ENCODE data around the gene TM9SF3. TPM values are rescaled to one million over a fixed set of nuclear protein-coding genes. Genes with fewer than 3 reads are reported as not detected.

Gene TM9SF3
- total and polyA plus RNA-seq, 8 donors = 28.6 to 343 (median 72.2) TPM

GRCh38 chr10:96614515-96614914 is 27.7 kb upstream of the TM9SF3 start:
- intact Hi-C loops (cut with DNase I; ENCODE audit: low total_unique reads) = no loop called here
- TF ChIP-seq POLR2AphosphoS5 (IDR thresholded peaks at IDR 0.05) = peak in 1 of 3 donors; percentile 14
- no peak for TF ChIP-seq EP300 (IDR thresholded peaks at IDR 0.05)
- Histone ChIP-seq H3K4me1 (peaks cover 29 to 81% (median 53%) of the 10 kb centered on the region in 4 donors), H3K27ac (peak overlapping the region in 1 of 5 donors; percentile 79), H3K4me3 (no peak overlapping the region), H3K9me3 (no peaks in the 10 kb centered on the region), H3K36me3 (peaks cover 0 to 9% (median 4%) of the 10 kb centered on the region in 4 donors), H3K27me3 (no peaks in the 10 kb centered on the region)
- DNase-seq = no peak
- WGBS, 5 donors = 73 to 88% (median 84%) methylated on average over 2 of the region's 2 CpGs

DNA sequence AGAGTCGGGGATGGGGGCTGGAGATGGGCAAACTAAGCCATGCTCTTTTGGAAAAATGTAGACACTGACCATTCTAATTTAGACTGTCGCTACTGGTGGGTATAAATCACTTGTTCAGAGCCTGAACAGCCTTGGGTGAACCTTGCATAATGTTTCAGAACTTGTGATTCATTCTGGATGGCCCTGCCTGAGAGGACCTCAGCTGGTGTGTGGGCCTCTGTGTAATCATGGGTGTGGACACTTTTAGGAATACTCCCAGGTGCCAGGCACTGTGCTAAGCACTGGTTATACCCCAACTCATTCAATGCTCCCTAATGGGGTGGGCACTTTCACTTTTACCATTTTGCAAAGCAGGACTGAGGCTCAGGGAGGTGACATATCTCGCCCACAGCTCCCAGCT is 26.8 kb upstream of the TM9SF3 start:
- WGBS, 5 donors = 87 to 98% (median 91%) methylated on average over 3 of the region's 3 CpGs
- H3K36me3 ChIP-seq = peaks cover 0 to 9% (median 4%) of the 10 kb centered on the region in 4 donors
- no peak for DNase-seq

GRCh38 chr10:96612055-96612830 is 25.4 kb upstream of the TM9SF3 start:
- H3K4me1 ChIP-seq = peaks cover 16 to 76% (median 45%) of the 10 kb centered on the region in 4 donors
- no peak overlapping the region for H3K4me3 ChIP-seq
- DNase-seq = peak in 1 of 2 donors; percentile 72
- H3K36me3 ChIP-seq = peaks cover 0 to 9% (median 4%) of the 10 kb centered on the region in 4 donors
- TF ChIP-seq POLR2AphosphoS5 (IDR thresholded peaks at IDR 0.05) (peak in 1 of 3 donors; percentile 16), POLR2A (IDR thresholded peaks at IDR 0.05) (no peak)
- no peaks in the 10 kb centered on the region for H3K9me3 ChIP-seq
- WGBS, 5 donors = 28 to 48% (median 45%) methylated on average over 8 of the region's 8 CpGs
- peak overlapping the region; percentile 77 to 88 (median 79) for H3K27ac ChIP-seq
- intact Hi-C loops (cut with DNase I; ENCODE audit: low total_unique reads) = no loop called here
- H3K27me3 ChIP-seq = no peaks in the 10 kb centered on the region

More for the DNA sequence above, 26.8 kb upstream of the TM9SF3 start:
- Histone ChIP-seq H3K9me3 (no peaks in the 10 kb centered on the region), H3K4me1 (peaks cover 25 to 81% (median 52%) of the 10 kb centered on the region in 4 donors), H3K27ac (peak overlapping the region; percentile 43 to 88 (median 79)), H3K4me3 (no peak overlapping the region), H3K27me3 (no peaks in the 10 kb centered on the region)
- TF ChIP-seq POLR2AphosphoS5 (IDR thresholded peaks at IDR 0.05) = no peak
- TF ChIP-seq POLR2A (IDR thresholded peaks at IDR 0.05) = no peak
- no peak for TF ChIP-seq EP300 (IDR thresholded peaks at IDR 0.05)
- TF ChIP-seq, protein P1, sequence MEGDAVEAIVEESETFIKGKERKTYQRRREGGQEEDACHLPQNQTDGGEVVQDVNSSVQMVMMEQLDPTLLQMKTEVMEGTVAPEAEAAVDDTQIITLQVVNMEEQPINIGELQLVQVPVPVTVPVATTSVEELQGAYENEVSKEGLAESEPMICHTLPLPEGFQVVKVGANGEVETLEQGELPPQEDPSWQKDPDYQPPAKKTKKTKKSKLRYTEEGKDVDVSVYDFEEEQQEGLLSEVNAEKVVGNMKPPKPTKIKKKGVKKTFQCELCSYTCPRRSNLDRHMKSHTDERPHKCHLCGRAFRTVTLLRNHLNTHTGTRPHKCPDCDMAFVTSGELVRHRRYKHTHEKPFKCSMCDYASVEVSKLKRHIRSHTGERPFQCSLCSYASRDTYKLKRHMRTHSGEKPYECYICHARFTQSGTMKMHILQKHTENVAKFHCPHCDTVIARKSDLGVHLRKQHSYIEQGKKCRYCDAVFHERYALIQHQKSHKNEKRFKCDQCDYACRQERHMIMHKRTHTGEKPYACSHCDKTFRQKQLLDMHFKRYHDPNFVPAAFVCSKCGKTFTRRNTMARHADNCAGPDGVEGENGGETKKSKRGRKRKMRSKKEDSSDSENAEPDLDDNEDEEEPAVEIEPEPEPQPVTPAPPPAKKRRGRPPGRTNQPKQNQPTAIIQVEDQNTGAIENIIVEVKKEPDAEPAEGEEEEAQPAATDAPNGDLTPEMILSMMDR (IDR thresholded peaks at IDR 0.05) = no peak
- intact Hi-C loops (cut with DNase I; ENCODE audit: low total_unique reads) = no loop called here

DNA sequence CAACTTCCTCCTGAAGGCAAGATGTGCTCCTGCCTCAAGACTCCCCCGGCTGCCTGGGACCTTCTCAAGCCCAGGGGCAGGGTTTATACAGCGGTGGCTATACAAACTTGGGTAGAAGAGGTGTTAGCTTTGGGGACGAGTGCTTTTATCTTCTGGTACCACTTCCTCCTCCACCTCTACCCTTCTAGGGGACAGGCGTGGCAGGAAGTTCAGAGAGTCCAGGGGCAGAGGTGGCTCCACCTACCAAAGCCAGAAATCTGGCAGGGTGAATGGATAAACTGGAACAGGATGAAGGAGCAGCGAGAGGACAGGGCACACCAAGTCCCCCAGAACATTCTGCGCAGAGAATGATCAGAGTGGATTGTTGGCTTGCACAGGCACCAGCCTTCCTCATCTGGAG is 24.0 kb upstream of the TM9SF3 start:
- intact Hi-C loops (cut with DNase I; ENCODE audit: low total_unique reads) = no loop called here
- Histone ChIP-seq H3K9me3 (no peaks in the 10 kb centered on the region), H3K27me3 (no peaks in the 10 kb centered on the region), H3K4me3 (no peak overlapping the region), H3K27ac (peak overlapping the region; percentile 77 to 88 (median 85)), H3K4me1 (peaks cover 16 to 67% (median 40%) of the 10 kb centered on the region in 4 donors), H3K36me3 (peaks cover 0 to 9% (median under 1%) of the 10 kb centered on the region in 4 donors)
- peak; percentile 72 to 79 for DNase-seq
- TF ChIP-seq POLR2AphosphoS5 (IDR thresholded peaks at IDR 0.05) = peak in 2 of 3 donors; percentile 74 to 83
- peak in 1 of 4 donors; percentile 16 for TF ChIP-seq POLR2A (IDR thresholded peaks at IDR 0.05)
- TF ChIP-seq, protein P1 (IDR thresholded peaks at IDR 0.05) = no peak
- no peak for TF ChIP-seq EP300 (IDR thresholded peaks at IDR 0.05)
- WGBS, 5 donors = 23 to 42% (median 36%) methylated on average over 4 to 6 of the region's 6 CpGs

DNA sequence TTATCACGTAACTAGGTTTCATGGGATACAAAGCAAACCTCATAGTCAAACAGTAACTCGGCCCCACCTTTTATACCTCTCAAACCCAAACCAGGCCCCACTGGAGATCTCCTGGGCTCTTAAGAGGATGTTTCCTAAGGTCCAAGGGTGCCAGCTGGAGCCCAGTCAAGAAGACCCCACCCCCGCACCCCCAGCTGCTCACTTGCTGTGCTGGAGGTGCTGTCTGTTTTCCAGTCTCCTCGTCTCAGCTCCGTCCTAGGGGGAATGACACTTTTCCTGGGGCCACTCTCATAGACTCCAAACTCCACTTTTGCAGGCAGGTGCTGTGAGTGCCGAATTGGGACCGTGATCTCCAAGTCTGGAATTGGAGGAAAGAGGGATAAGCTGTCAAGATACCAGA is 22.7 kb upstream of the TM9SF3 start:
- WGBS, 5 donors = 31 to 63% (median 53%) methylated on average over 7 of the region's 7 CpGs
- Histone ChIP-seq H3K4me1 (peaks cover 16 to 56% (median 38%) of the 10 kb centered on the region in 4 donors), H3K27me3 (no peaks in the 10 kb centered on the region), H3K36me3 (no peaks in the 10 kb centered on the region), H3K27ac (peak overlapping the region; percentile 7 to 88 (median 79)), H3K9me3 (no peaks in the 10 kb centered on the region), H3K4me3 (no peak overlapping the region)
- intact Hi-C loops (cut with DNase I; ENCODE audit: low total_unique reads) = no loop called here
- no peak for DNase-seq
- TF ChIP-seq POLR2A (IDR thresholded peaks at IDR 0.05) (no peak), EP300 (IDR thresholded peaks at IDR 0.05) (no peak), POLR2AphosphoS5 (IDR thresholded peaks at IDR 0.05) (no peak)
- TF ChIP-seq, protein P1 (IDR thresholded peaks at IDR 0.05) = no peak
